ENCODE measurements around the gene PTPRE. TPM values are rescaled to one million over a fixed set of nuclear protein-coding genes. Genes with fewer than 3 reads are reported as not detected.

PTPRE gene
- polyA plus RNA-seq, 1 donor (not counting 4 experiments of a cell fraction or from before 2014, with no cell fraction given), result 15.1 TPM

- dilution Hi-C loops (cut with MboI; ENCODE audit: extremely low pct_ligation_motif_present, low sequenced_read_pairs), result no loop called here
- no peak overlapping the region for H2AFZ ChIP-seq (ENCODE audit: control insufficient read depth, low read length)
- H3K4me2 ChIP-seq (ENCODE audit: control insufficient read depth, extremely low read depth, insufficient read depth, low read depth, low read length), result no peak overlapping the region
- H3K27me3 ChIP-seq (ENCODE audit: control insufficient read depth, extremely low read depth, insufficient read depth, low read length), result no peaks in the 10 kb centered on the region
- DNase-seq (ENCODE audit: low read depth, low spot score), result no peak
- no peaks in the 10 kb centered on the region for H3K9me3 ChIP-seq (ENCODE audit: control insufficient read depth, low read depth, low read length)
- no peak overlapping the region for H3K4me3 ChIP-seq (ENCODE audit: control insufficient read depth in 2 of 3, extremely low read depth in 1 of 3, insufficient read depth in 2 of 3, low read depth in 1 of 3, low read length in 3 of 3)
- peaks cover 2% of the 10 kb centered on the region for H3K9me1 ChIP-seq (ENCODE audit: control insufficient read depth, extremely low read depth, insufficient read depth, low read length)
- H3K4me1 ChIP-seq (ENCODE audit: control insufficient read depth, extremely low read depth, insufficient read depth, low read length), result peaks cover 8% of the 10 kb centered on the region
- no peaks in the 10 kb centered on the region for H4K20me1 ChIP-seq (ENCODE audit: control insufficient read depth, extremely low read depth, insufficient read depth, low read length)
- FAIRE-seq, result no peak
- H3K36me3 ChIP-seq (ENCODE audit: control insufficient read depth in 2 of 2, extremely low read depth in 1 of 2, insufficient read depth in 2 of 2, low read length in 2 of 2), result peaks cover 32 to 47% of the 10 kb centered on the region in 2 experiments
- no peak overlapping the region for H3K9ac ChIP-seq (ENCODE audit: control insufficient read depth, extremely low read depth, insufficient read depth, low read length)
- TF ChIP-seq EZH2 (IDR thresholded peaks at IDR 0.05; ENCODE audit: low read length) (no peak), CTCF (optimal IDR thresholded peaks at IDR 0.05 in 1 of 3, IDR thresholded peaks at IDR 0.05 in 1 of 3, conservative IDR thresholded peaks at IDR 0.05 in 1 of 3; ENCODE audit: extremely low read depth in 1 of 3, insufficient read depth in 2 of 3, low read length in 3 of 3) (no peak)
- no peaks in the 10 kb centered on the region for H3K79me2 ChIP-seq (ENCODE audit: control insufficient read depth, insufficient read depth, low read length)
- no peak overlapping the region for H3K27ac ChIP-seq (ENCODE audit: control insufficient read depth, insufficient read depth, low read length)
Measured at GRCh38 chr10:128072941-128073645, 166.2 kb downstream of the PTPRE start.

DNA sequence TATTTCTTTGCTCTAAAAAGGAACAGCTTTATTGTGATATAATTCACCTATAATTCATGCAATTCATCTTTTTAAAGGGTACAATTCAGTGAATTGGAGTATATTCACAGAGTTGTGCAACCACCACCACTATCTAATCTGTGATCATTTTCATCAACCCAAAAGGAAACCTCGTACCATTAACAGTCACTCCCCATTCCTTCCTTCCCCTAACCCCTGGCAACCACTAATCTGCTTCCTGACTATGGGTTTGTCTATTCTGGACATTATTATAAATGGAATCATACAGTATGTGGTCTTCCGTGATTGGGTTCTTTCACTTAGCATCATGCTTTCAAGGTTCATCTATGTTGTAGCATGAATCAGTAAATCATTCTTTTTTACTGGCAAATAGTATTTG, 167.0 kb downstream of the PTPRE start:
- H3K27me3 ChIP-seq (ENCODE audit: control insufficient read depth, extremely low read depth, insufficient read depth, low read length), result no peaks in the 10 kb centered on the region
- no peak overlapping the region for H3K9ac ChIP-seq (ENCODE audit: control insufficient read depth, extremely low read depth, insufficient read depth, low read length)
- no peaks in the 10 kb centered on the region for H3K9me3 ChIP-seq (ENCODE audit: control insufficient read depth, low read depth, low read length)
- DNase-seq (ENCODE audit: low read depth, low spot score) (no peak), FAIRE-seq (no peak)
- no peak overlapping the region for H3K4me3 ChIP-seq (ENCODE audit: control insufficient read depth in 2 of 3, extremely low read depth in 1 of 3, insufficient read depth in 2 of 3, low read depth in 1 of 3, low read length in 3 of 3)
- peaks cover 6% of the 10 kb centered on the region for H3K4me1 ChIP-seq (ENCODE audit: control insufficient read depth, extremely low read depth, insufficient read depth, low read length)
- no peak overlapping the region for H3K27ac ChIP-seq (ENCODE audit: control insufficient read depth, insufficient read depth, low read length)
- H2AFZ ChIP-seq (ENCODE audit: control insufficient read depth, low read length), result no peak overlapping the region
- peaks cover 4% of the 10 kb centered on the region for H4K20me1 ChIP-seq (ENCODE audit: control insufficient read depth, extremely low read depth, insufficient read depth, low read length)
- H3K4me2 ChIP-seq (ENCODE audit: control insufficient read depth, extremely low read depth, insufficient read depth, low read depth, low read length), result no peak overlapping the region
- peaks cover 2% of the 10 kb centered on the region for H3K9me1 ChIP-seq (ENCODE audit: control insufficient read depth, extremely low read depth, insufficient read depth, low read length)
- TF ChIP-seq EZH2 (IDR thresholded peaks at IDR 0.05; ENCODE audit: low read length) (no peak), CTCF (optimal IDR thresholded peaks at IDR 0.05 in 1 of 3, IDR thresholded peaks at IDR 0.05 in 1 of 3, conservative IDR thresholded peaks at IDR 0.05 in 1 of 3; ENCODE audit: extremely low read depth in 1 of 3, insufficient read depth in 2 of 3, low read length in 3 of 3) (no peak)
- peaks cover 39 to 45% of the 10 kb centered on the region in 2 experiments for H3K36me3 ChIP-seq (ENCODE audit: control insufficient read depth in 2 of 2, extremely low read depth in 1 of 2, insufficient read depth in 2 of 2, low read length in 2 of 2)
- dilution Hi-C loops (cut with MboI; ENCODE audit: extremely low pct_ligation_motif_present, low sequenced_read_pairs), result no loop called here
- no peaks in the 10 kb centered on the region for H3K79me2 ChIP-seq (ENCODE audit: control insufficient read depth, insufficient read depth, low read length)

All from keratinocyte (primary cell).